Measurements from ENCODE around the gene RNF207. TPM values are rescaled to one million over a fixed set of nuclear protein-coding genes. Genes with fewer than 3 reads are reported as not detected.
A peak's percentile ranks its signal among the peaks of the same experiment; 100 is the strongest.

Gene RNF207
- total and polyA plus RNA-seq, 10 of the 15 experiments (the other 5 are each of a cell fraction or from before 2014, with no cell fraction given), result 1.7 to 36.4 (median 13.1) TPM

- FAIRE-seq (no peak), ATAC-seq (peak; percentile 7), DNase-seq (ENCODE audit: low read depth, low spot score) (no peak)
- peak overlapping the region; percentile 91 for H3K4me3 ChIP-seq
- H3K27me3 ChIP-seq (replicated peaks in 1 of 2; ENCODE audit: control insufficient read depth in 2 of 2, insufficient read depth in 2 of 2, low read length in 1 of 2), result 0 out of 4 replicates have a peak, but pooled peaks cover 0 to 1% of the 10 kb centered on the region in 2 experiments
- no TSS peak for BruUV-seq (replicated peaks)
- no peaks in the 10 kb centered on the region for H4K20me1 ChIP-seq (ENCODE audit: control insufficient read depth, insufficient read depth)
- in situ Hi-C loops (cut with MboI), result no loop called here
- ChIA-PET RAD21 (ENCODE audit: unreplicated experiment) (interaction anchor here (0.6 to 2.0 kb wide), 4 partner anchors 12 to 159 kb away, joined by 3 to 10 read pairs (median 3); partner anchors contain the start of genes ACOT7 and RNF207), SMC1A (ENCODE audit: uncharacterized antibody, unreplicated experiment) (interaction anchor here (0.7 kb wide), 1 partner anchor 25 kb away, joined by 3 read pairs; no protein-coding TSS in a partner anchor), POLR2A (interaction anchor here (0.5 to 2.0 kb wide), 4 partner anchors 10 to 159 kb away, joined by 3 to 10 read pairs (median 5); partner anchors contain the start of genes ACOT7 and RNF207), CTCF (interaction anchor here (0.8 to 1.0 kb wide), 3 partner anchors 25 to 203 kb away, joined by 3 to 4 read pairs (median 4); no protein-coding TSS in a partner anchor)
- H3K9me3 ChIP-seq (replicated peaks; ENCODE audit: control insufficient read depth, insufficient read depth, low read length), result no peaks in the 10 kb centered on the region
- intact Hi-C loops (cut with micrococcal nuclease; ENCODE audit: unreplicated experiment), result no loop called here
- peak; percentile 48; the same call in 1 of the 2 replicates for TF ChIP-seq SMARCA5 (IDR thresholded peaks at IDR 0.05)
- TF ChIP-seq ZSCAN29 (IDR thresholded peaks at IDR 0.05), result no peak
- peak overlapping the region; percentile 47; the same call in 1 of the 2 replicates for H2AFZ ChIP-seq (ENCODE audit: control insufficient read depth, low read depth, low read length)
- peak overlapping the region; percentile 94 for H3K9ac ChIP-seq (ENCODE audit: control insufficient read depth, insufficient read depth, low read length)
- peaks cover 0 to 15% of the 10 kb centered on the region in 2 experiments; a peak in 3 of 4 replicates for H3K36me3 ChIP-seq (ENCODE audit: control insufficient read depth in 2 of 2, insufficient read depth in 2 of 2, low read length in 1 of 2)
- 32% methylated on average over 20 of the region's 20 CpGs for WGBS (ENCODE audit: insufficient coverage, insufficient replicate concordance, low lambda C conversion rate, missing lambda C conversion rate)
- H3K4me1 ChIP-seq (ENCODE audit: control insufficient read depth, insufficient read depth, low read length), result peaks cover 5% of the 10 kb centered on the region; the same call in 1 of the 2 replicates
- H3K79me2 ChIP-seq (ENCODE audit: control insufficient read depth, insufficient read depth, low read length), result peaks cover 17% of the 10 kb centered on the region
- peak overlapping the region; percentile 56 for H3K4me2 ChIP-seq (ENCODE audit: control insufficient read depth, insufficient read depth)
- H3K27ac ChIP-seq (ENCODE audit: control insufficient read depth, insufficient read depth), result peak overlapping the region; percentile 73
These were observed 28.8 kb downstream of the RNF207 start for GRCh38 chr1:6234502-6235295.

- peaks cover 0 to 15% of the 10 kb centered on the region in 2 experiments; a peak in 3 of 4 replicates for H3K36me3 ChIP-seq (ENCODE audit: control insufficient read depth in 2 of 2, insufficient read depth in 2 of 2, low read length in 1 of 2)
- no peaks in the 10 kb centered on the region for H4K20me1 ChIP-seq (ENCODE audit: control insufficient read depth, insufficient read depth)
- under 1% methylated on average over 29 of the region's 30 CpGs for WGBS (ENCODE audit: insufficient coverage, insufficient replicate concordance, low lambda C conversion rate, missing lambda C conversion rate)
- H3K4me3 ChIP-seq, result peak overlapping the region; percentile 91
- CTCF ChIA-PET, result interaction anchor here (0.8 to 3.8 kb wide), 4 partner anchors 12 to 202 kb away, joined by 3 to 16 read pairs (median 4); no protein-coding TSS in a partner anchor
- in situ Hi-C loops (cut with MboI), result no loop called here
- peaks cover 5% of the 10 kb centered on the region; the same call in 1 of the 2 replicates for H3K4me1 ChIP-seq (ENCODE audit: control insufficient read depth, insufficient read depth, low read length)
- ATAC-seq (peak; percentile 36), FAIRE-seq (no peak), DNase-seq (ENCODE audit: low read depth, low spot score) (no peak)
- RAD21 ChIA-PET (ENCODE audit: unreplicated experiment), result interaction anchor here (0.8 to 2.0 kb wide), 3 partner anchors 11 to 159 kb away, joined by 3 to 10 read pairs (median 3); partner anchors contain the start of genes ACOT7 and RNF207
- SMC1A ChIA-PET (ENCODE audit: uncharacterized antibody, unreplicated experiment), result interaction anchor here (0.7 to 1.0 kb wide), 2 partner anchors 25 to 124 kb away, joined by 3 read pairs; no protein-coding TSS in a partner anchor
- no peaks in the 10 kb centered on the region for H3K9me3 ChIP-seq (replicated peaks; ENCODE audit: control insufficient read depth, insufficient read depth, low read length)
- peak overlapping the region; percentile 73 for H3K27ac ChIP-seq (ENCODE audit: control insufficient read depth, insufficient read depth)
- no TSS peak for BruUV-seq (replicated peaks)
- peak overlapping the region; percentile 47 for H2AFZ ChIP-seq (ENCODE audit: control insufficient read depth, low read depth, low read length)
- H3K4me2 ChIP-seq (ENCODE audit: control insufficient read depth, insufficient read depth), result peak overlapping the region; percentile 56
- peaks cover 17% of the 10 kb centered on the region for H3K79me2 ChIP-seq (ENCODE audit: control insufficient read depth, insufficient read depth, low read length)
- intact Hi-C loops (cut with micrococcal nuclease; ENCODE audit: unreplicated experiment), result no loop called here
- POLR2A ChIA-PET, result interaction anchor here (1.0 to 2.0 kb wide), 3 partner anchors 11 to 159 kb away, joined by 3 to 10 read pairs (median 4); partner anchors contain the start of genes ACOT7 and RNF207
- peaks cover 0 to 4% of the 10 kb centered on the region in 2 experiments; a peak in 2 of 4 replicates for H3K27me3 ChIP-seq (replicated peaks in 1 of 2; ENCODE audit: control insufficient read depth in 2 of 2, insufficient read depth in 2 of 2, low read length in 1 of 2)
- H3K9ac ChIP-seq (ENCODE audit: control insufficient read depth, insufficient read depth, low read length), result peak overlapping the region; percentile 94
- TF ChIP-seq ZBED1 (IDR thresholded peaks at IDR 0.05; ENCODE audit: borderline replicate concordance), result no peak
- no peak for TF ChIP-seq IKZF1 (conservative IDR thresholded peaks at IDR 0.05)
- TF ChIP-seq BCLAF1 (IDR thresholded peaks at IDR 0.05), result no peak
- no peak for TF ChIP-seq FOS (IDR thresholded peaks at IDR 0.05; ENCODE audit: borderline replicate concordance, extremely low read depth, insufficient read length)
- TF ChIP-seq NFYB (IDR thresholded peaks at IDR 0.05; ENCODE audit: insufficient read depth, low read depth, low read length), result no peak
- 0 out of 2 replicates have a peak, but pooled peaks have one; percentile 53 for TF ChIP-seq CREB1 (IDR thresholded peaks at IDR 0.05; ENCODE audit: low read depth)
These were observed 29.4 kb downstream of the RNF207 start for GRCh38 chr1:6235296-6235677.

Measured in GM12878 (cell line).